CD4-positive, CD25-positive, alpha-beta regulatory T cell (primary cell): ENCODE results near the gene GPR39. TPM values are rescaled to one million over a fixed set of nuclear protein-coding genes. Genes with fewer than 3 reads are reported as not detected.

Experiments used
- ATAC-seq, 2 donors: fragments of 150-1000 bp; cut with Tn5 transposase; one replicate each; pipeline ENCODE4 v1.10.0; 2021; ENCODE audit warnings: low read depth in 2 of 2, moderate number of reproducible peaks in 2 of 2, moderate library complexity in 1 of 2
- DNase-seq, 3 donors: peaks; one replicate each; pipeline versions ENCODE4 v3.0.0 to v3.0.0-alpha.2; 2012 to 2022; ENCODE audit warnings: mixed read lengths in 1 of 3
- H3K27ac ChIP-seq: one replicate; pipeline ENCODE4 v1.7.0; 2013; ENCODE audit warnings: mild to moderate bottlenecking, low read length; ENCODE audit not compliant: insufficient read depth, poor library complexity, severe bottlenecking
- H3K27me3 ChIP-seq: one replicate; pipeline ENCODE4 v1.7.0; 2013; ENCODE audit warnings: low read length; ENCODE audit not compliant: control insufficient read depth, insufficient read depth
- H3K36me3 ChIP-seq: one replicate; pipeline ENCODE4 v1.7.0; 2013; ENCODE audit warnings: mild to moderate bottlenecking, low read length, moderate library complexity; ENCODE audit not compliant: control insufficient read depth, insufficient read depth
- H3K4me1 ChIP-seq: 2 replicates; pipeline ENCODE4 v1.7.0; 2013; ENCODE audit warnings: mild to moderate bottlenecking, low read length; ENCODE audit not compliant: insufficient read depth, control insufficient read depth, poor library complexity, severe bottlenecking
- H3K4me3 ChIP-seq: one replicate; pipeline ENCODE4 v1.7.0; 2013; ENCODE audit warnings: low read depth, mild to moderate bottlenecking, low read length, moderate library complexity
- H3K9me3 ChIP-seq, 2 experiments: 1 replicate in 1 of 2; 2 replicates in 1 of 2; pipeline ENCODE4 v1.7.0; 2013; ENCODE audit warnings: low read length in 2 of 2, mild to moderate bottlenecking in 1 of 2, moderate library complexity in 1 of 2; ENCODE audit not compliant: control insufficient read depth in 2 of 2
- H3K27ac Mint-ChIP-seq, 3 donors: one replicate each; pipeline ENCODE4 v1.8.0; 2020 to 2022; ENCODE audit warnings: mild to moderate bottlenecking in 3 of 3, mixed read lengths in 3 of 3, moderate library complexity in 2 of 3
- H3K27me3 Mint-ChIP-seq: one replicate; pipeline ENCODE4 v1.8.0; 2022; ENCODE audit warnings: mild to moderate bottlenecking, mixed read lengths
- H3K36me3 Mint-ChIP-seq: one replicate; pipeline ENCODE4 v1.8.0; 2020; ENCODE audit warnings: mixed read lengths
- H3K4me1 Mint-ChIP-seq, 4 donors: one replicate each; pipeline ENCODE4 v1.8.0; 2020 to 2022; ENCODE audit warnings: mixed read lengths in 4 of 4, mild to moderate bottlenecking in 1 of 4
- H3K4me3 Mint-ChIP-seq, 4 donors: one replicate each; pipeline ENCODE4 v1.8.0; 2020 to 2022; ENCODE audit warnings: mild to moderate bottlenecking in 4 of 4, mixed read lengths in 4 of 4, moderate library complexity in 3 of 4
- H3K9me3 Mint-ChIP-seq, 7 donors: one replicate each; pipeline ENCODE4 v1.8.0; 2020 to 2022; ENCODE audit warnings: mixed read lengths in 7 of 7, mild to moderate bottlenecking in 3 of 7, moderate library complexity in 2 of 7
- polyA plus RNA-seq, 4 donors: library from polyadenylated mRNA; unstranded; fragments of 300-500 nt; fragmentation: Illumina TruSeq; gene quantifications; one replicate each; pipeline ENCODE4 v1.2.3, GENCODE V29; 2021
- total RNA-seq: library from RNA; stranded (reverse); gene quantifications from one replicate; pipeline ENCODE4 v1.2.3, GENCODE V29; 2022

Gene GPR39
- total and polyA plus RNA-seq, 5 donors from 2014 or later: not detected

DNA sequence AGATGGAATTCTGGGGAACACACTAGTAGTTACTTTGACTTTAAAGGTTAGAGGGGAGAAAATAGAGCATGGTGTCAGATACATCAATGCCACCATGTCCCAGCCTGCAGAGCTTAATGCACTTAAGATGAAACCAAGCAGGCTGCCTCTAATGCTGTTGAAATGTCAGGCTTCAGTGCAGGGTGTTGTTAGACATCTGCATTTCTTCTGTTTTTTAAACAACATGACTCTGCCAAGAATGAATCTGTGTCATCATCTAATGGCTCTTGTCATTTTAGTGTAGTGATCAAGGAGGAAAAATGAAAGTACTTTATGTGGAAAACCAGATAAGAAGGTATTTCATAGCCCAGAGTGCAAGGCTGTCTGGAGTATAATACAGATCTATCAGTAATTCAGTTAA, 223.5 kb downstream of the GPR39 start:
- DNase-seq: no peak
- Histone ChIP-seq H3K27me3 (no peaks in the 10 kb centered on the region), H3K27ac (no peak overlapping the region), H3K9me3 (no peaks in the 10 kb centered on the region), H3K4me1 (no peaks in the 10 kb centered on the region), H3K4me3 (no peak overlapping the region), H3K36me3 (no peaks in the 10 kb centered on the region)
- no peak for ATAC-seq
- Mint-ChIP-seq H3K27me3 (no peaks in the 10 kb centered on the region), H3K27ac (no peak overlapping the region), H3K4me1 (no peaks in the 10 kb centered on the region), H3K36me3 (no peaks in the 10 kb centered on the region), H3K9me3 (peaks cover 0 to 3% (median 0%) of the 10 kb centered on the region in 7 donors), H3K4me3 (no peak overlapping the region)

DNA sequence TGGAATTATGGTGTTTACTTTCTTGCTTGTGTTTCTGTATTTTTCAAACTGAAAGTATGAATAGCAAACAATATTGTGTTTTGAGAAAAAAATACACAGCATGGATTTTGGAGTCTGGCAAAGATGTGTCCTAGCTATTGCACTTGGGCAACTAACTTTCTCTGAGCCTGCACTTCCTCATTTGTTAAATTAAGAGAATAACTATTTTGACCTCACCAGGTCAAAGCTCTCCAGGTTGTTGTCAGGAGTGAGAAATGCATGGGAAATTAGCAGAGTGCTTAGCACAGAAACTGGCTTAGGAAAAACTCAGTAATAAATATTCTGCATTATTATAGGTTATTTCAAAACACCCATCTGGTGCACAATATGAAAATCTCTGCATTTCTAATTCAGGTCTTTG, 225.2 kb downstream of the GPR39 start:
- Histone ChIP-seq H3K4me3 (no peak overlapping the region), H3K27me3 (no peaks in the 10 kb centered on the region), H3K4me1 (no peaks in the 10 kb centered on the region), H3K36me3 (no peaks in the 10 kb centered on the region), H3K27ac (no peak overlapping the region), H3K9me3 (no peaks in the 10 kb centered on the region)
- ATAC-seq (no peak), DNase-seq (no peak)
- Mint-ChIP-seq H3K4me1 (no peaks in the 10 kb centered on the region), H3K27me3 (no peaks in the 10 kb centered on the region), H3K4me3 (no peak overlapping the region), H3K9me3 (peaks cover 0 to 2% (median 0%) of the 10 kb centered on the region in 7 donors), H3K36me3 (no peaks in the 10 kb centered on the region), H3K27ac (no peak overlapping the region)

DNA sequence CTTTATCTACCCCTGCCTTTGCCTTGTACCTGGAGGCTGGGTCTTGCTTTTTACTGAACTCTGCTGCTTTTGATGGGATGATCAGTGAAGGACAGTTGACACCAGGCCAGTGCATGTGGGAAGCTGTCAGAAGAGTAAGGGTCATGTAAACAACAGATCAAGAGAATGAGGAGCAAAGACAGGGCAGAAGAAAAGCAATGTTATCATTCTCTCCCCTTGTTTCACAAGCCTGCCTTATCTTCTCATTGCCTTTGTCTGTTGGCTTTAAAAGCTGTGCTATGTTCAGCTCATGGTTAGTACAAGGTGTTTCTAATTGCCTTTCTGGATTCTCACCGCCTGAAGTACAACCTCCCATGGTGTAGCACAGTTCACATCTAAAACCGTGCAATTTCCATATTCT, 225.8 kb downstream of the GPR39 start:
- no peak for ATAC-seq

DNA sequence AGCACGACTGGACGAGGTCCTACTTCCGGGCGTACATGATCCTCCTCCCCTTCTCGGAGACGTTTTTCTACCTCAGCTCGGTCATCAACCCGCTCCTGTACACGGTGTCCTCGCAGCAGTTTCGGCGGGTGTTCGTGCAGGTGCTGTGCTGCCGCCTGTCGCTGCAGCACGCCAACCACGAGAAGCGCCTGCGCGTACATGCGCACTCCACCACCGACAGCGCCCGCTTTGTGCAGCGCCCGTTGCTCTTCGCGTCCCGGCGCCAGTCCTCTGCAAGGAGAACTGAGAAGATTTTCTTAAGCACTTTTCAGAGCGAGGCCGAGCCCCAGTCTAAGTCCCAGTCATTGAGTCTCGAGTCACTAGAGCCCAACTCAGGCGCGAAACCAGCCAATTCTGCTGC, 228.6 kb downstream of the GPR39 start:
- H3K4me3 Mint-ChIP-seq: no peak overlapping the region
- no peak for ATAC-seq
- no peaks in the 10 kb centered on the region for H3K27me3 ChIP-seq

More for the DNA sequence above, 225.8 kb downstream of the GPR39 start:
- Histone ChIP-seq H3K27me3 (no peaks in the 10 kb centered on the region), H3K4me1 (no peaks in the 10 kb centered on the region), H3K9me3 (no peaks in the 10 kb centered on the region), H3K27ac (no peak overlapping the region), H3K36me3 (no peaks in the 10 kb centered on the region), H3K4me3 (no peak overlapping the region)
- H3K4me1 Mint-ChIP-seq: no peaks in the 10 kb centered on the region
- H3K27ac Mint-ChIP-seq: no peak overlapping the region
- peaks cover 0 to 2% (median 0%) of the 10 kb centered on the region in 7 donors for H3K9me3 Mint-ChIP-seq
- no peak for DNase-seq
- no peak overlapping the region for H3K4me3 Mint-ChIP-seq
- H3K27me3 Mint-ChIP-seq: no peaks in the 10 kb centered on the region
- no peaks in the 10 kb centered on the region for H3K36me3 Mint-ChIP-seq

DNA sequence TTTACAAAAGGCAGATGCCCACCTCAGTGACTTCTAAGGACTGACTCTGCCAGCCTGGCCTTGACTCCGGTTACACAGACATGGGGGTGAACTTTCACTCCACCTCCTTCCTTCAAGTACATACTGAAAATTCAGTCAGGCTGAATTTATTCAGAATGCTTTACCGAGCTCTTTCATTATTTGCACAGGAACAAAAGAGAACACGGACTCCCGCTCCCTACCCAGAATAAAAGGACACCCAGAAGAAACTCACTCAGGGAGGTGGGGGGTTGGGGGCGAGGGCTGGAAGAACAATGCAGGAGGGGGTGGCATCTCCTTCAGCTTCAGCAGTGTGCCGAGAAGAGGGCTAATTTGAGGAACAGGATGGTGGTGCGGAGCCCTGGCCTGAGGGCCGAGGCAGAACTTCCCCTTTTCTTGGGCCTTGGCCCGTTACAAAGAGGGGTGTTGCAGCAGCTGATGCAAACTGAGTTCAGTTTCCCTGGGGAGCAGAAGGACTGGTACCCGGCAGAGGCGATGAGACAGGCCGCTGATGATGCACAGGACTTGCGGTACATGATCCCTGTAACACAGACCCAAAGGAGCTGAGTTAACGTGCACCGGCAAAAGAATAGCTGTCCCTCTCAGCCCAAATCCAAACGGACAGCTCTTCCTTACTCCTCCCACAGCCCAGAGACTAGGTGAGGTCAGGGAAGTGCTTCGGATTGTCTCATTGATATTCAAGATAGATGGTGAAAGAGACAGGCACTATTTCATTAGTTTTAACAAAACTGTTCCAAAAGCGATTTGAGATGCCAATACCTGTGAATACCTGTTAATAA, 229.3 kb downstream of the GPR39 start:
- ATAC-seq (no peak), DNase-seq (no peak)
- Histone ChIP-seq H3K27me3 (no peaks in the 10 kb centered on the region), H3K27ac (no peak overlapping the region), H3K4me1 (no peaks in the 10 kb centered on the region), H3K9me3 (no peaks in the 10 kb centered on the region), H3K4me3 (no peak overlapping the region), H3K36me3 (no peaks in the 10 kb centered on the region)
- Mint-ChIP-seq H3K27ac (no peak overlapping the region), H3K4me1 (no peaks in the 10 kb centered on the region), H3K27me3 (no peaks in the 10 kb centered on the region), H3K36me3 (no peaks in the 10 kb centered on the region), H3K4me3 (no peak overlapping the region), H3K9me3 (peaks cover 0 to 4% (median 0%) of the 10 kb centered on the region in 7 donors)

More for the DNA sequence above, 228.6 kb downstream of the GPR39 start:
- Mint-ChIP-seq H3K36me3 (no peaks in the 10 kb centered on the region), H3K27ac (no peak overlapping the region), H3K27me3 (no peaks in the 10 kb centered on the region), H3K9me3 (peaks cover 0 to 2% (median 0%) of the 10 kb centered on the region in 7 donors), H3K4me1 (no peaks in the 10 kb centered on the region)
- H3K27ac ChIP-seq: no peak overlapping the region
- no peaks in the 10 kb centered on the region for H3K9me3 ChIP-seq
- H3K4me3 ChIP-seq: no peak overlapping the region
- DNase-seq: no peak
- no peaks in the 10 kb centered on the region for H3K36me3 ChIP-seq
- H3K4me1 ChIP-seq: no peaks in the 10 kb centered on the region

DNA sequence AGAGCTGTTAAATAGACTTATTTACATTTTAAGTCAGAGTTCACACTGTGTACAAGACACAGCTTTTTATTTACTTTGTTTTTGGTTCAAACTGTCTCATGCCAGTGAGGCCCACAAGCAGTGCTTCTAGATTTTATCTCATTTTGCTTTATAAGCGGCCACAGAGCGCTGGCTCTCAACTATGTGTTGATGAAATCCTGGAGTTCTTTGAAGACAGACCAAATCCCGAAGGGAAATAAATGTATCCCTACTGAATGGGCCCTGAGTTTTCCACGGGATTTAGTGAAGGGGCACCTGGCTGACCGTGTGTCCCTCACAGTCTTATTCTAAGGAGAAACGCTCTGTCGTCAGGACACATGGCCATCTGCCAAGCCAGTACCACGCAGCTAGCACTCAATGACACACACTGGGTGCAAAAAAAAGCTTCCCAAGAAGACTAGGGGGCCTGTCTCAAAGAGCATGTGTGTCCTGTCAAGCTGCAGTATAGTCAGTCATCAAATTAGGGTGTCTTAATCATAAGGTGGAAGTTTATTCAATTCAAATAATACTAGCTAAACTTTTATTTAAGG, 230.0 kb downstream of the GPR39 start:
- H3K27me3 ChIP-seq: no peaks in the 10 kb centered on the region
- no peaks in the 10 kb centered on the region for H3K4me1 ChIP-seq
- H3K4me1 Mint-ChIP-seq: no peaks in the 10 kb centered on the region
- peak overlapping the region in 1 of 4 donors; percentile 81 for H3K4me3 Mint-ChIP-seq
- no peaks in the 10 kb centered on the region for H3K36me3 ChIP-seq
- H3K27me3 Mint-ChIP-seq: no peaks in the 10 kb centered on the region
- H3K9me3 ChIP-seq: no peaks in the 10 kb centered on the region
- ATAC-seq: no peak
- H3K27ac ChIP-seq: no peak overlapping the region
- no peak overlapping the region for H3K27ac Mint-ChIP-seq
- no peak overlapping the region for H3K4me3 ChIP-seq
- peaks cover 0 to 4% (median 0%) of the 10 kb centered on the region in 7 donors for H3K9me3 Mint-ChIP-seq
- H3K36me3 Mint-ChIP-seq: no peaks in the 10 kb centered on the region
- DNase-seq: no peak

DNA sequence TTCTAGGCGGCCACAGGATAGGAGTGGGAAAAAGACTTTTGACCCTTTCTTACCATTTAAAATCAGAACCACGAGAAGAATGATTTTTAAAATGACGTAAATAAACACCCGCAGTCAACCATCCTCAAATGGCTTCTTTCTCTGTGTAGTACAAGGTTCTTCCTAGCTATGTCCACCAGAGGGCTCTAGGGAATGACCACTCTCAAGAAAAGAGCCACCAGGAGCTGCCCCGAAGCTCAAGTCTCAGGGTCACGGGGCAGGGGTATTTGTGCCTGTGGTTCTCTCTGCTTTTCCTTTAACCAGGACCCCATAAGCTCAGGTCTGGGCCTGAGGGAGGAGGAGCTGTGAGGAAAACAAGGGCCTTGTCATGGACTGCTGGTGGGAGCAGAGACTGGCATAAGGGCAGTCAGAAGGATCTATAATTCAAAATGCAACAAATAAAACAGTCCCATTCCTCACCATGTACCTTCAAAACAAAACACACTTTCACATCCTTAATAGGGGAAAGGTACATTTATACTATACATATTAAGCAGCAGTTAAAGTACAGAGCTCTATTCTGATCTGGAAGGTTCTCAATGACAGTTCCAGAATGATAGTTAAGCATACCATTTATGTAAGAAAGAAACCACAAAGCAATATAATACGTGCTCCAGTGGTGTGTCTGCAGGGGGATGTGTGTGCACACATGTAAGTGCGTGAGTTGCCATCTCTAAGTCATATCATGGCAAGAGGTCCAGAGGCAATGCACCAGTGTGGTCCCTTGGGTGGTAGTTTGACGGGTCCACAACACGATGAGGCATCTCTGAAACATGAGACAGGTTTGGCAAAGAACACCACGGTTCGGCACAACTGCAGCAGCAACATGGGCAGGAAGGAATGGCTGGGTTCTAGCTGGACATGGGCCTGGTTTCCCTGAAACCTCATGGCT, 234.8 kb downstream of the GPR39 start:
- H3K27ac Mint-ChIP-seq: no peak overlapping the region
- H3K9me3 Mint-ChIP-seq: peaks cover 0 to 4% (median 0%) of the 10 kb centered on the region in 7 donors
- H3K4me1 Mint-ChIP-seq: no peaks in the 10 kb centered on the region
- Histone ChIP-seq H3K9me3 (no peaks in the 10 kb centered on the region), H3K4me1 (no peaks in the 10 kb centered on the region), H3K27ac (no peak overlapping the region), H3K27me3 (no peaks in the 10 kb centered on the region), H3K4me3 (no peak overlapping the region), H3K36me3 (no peaks in the 10 kb centered on the region)
- DNase-seq (no peak), ATAC-seq (no peak)
- no peaks in the 10 kb centered on the region for H3K27me3 Mint-ChIP-seq
- H3K4me3 Mint-ChIP-seq: no peak overlapping the region
- no peaks in the 10 kb centered on the region for H3K36me3 Mint-ChIP-seq
